ENCODE results near the gene ARFRP1.

ARFRP1 gene

DNA sequence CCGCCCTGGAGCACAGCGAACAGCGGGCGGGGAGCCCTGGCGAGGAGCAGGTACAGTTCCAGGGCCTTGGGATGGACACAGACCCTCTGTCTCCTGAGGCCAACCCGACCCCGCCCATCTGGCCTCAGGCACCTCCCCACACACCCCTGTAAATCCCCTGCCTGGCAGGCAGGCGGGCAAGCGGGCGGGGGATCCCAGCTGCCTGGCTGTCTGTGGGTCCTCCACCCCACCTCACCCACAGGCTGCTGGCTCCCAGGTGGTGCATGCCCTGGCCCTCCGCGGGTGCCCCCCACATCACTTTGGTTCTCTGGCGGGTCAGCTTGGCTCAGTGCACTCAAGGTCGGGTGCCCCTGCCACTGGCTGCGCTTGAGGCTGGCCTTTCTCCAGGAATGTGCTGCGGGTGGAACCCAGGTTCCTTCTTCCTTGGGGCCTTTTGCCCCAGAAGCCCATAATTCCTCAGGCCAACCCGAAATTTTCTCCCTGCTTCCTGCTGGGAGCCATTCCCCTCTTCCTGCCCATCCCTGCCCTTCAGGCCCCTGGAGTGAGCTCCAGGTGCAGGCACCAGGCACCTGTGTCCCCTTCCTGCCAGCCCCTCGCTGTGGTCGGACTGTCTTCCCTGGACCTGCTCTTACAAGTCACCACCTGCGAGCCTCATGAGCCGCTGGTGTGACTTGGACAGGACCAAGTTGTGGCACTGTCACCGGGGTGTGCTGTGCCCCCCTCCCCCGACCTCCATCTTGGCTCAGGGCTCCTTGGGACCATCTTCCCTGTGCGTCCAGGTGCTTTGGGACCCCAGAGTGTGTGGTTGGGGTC lies 16.7 kb downstream of the ARFRP1 start:
- no peak for DNase-seq (ENCODE audit: low read depth)
- TF ChIP-seq, protein P1, sequence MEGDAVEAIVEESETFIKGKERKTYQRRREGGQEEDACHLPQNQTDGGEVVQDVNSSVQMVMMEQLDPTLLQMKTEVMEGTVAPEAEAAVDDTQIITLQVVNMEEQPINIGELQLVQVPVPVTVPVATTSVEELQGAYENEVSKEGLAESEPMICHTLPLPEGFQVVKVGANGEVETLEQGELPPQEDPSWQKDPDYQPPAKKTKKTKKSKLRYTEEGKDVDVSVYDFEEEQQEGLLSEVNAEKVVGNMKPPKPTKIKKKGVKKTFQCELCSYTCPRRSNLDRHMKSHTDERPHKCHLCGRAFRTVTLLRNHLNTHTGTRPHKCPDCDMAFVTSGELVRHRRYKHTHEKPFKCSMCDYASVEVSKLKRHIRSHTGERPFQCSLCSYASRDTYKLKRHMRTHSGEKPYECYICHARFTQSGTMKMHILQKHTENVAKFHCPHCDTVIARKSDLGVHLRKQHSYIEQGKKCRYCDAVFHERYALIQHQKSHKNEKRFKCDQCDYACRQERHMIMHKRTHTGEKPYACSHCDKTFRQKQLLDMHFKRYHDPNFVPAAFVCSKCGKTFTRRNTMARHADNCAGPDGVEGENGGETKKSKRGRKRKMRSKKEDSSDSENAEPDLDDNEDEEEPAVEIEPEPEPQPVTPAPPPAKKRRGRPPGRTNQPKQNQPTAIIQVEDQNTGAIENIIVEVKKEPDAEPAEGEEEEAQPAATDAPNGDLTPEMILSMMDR (IDR thresholded peaks at IDR 0.05; ENCODE audit: insufficient read depth, low read depth, low read length, missing control alignments) = no peak
- no peak overlapping the region for H3K4me3 ChIP-seq (ENCODE audit: low read length)

DNA sequence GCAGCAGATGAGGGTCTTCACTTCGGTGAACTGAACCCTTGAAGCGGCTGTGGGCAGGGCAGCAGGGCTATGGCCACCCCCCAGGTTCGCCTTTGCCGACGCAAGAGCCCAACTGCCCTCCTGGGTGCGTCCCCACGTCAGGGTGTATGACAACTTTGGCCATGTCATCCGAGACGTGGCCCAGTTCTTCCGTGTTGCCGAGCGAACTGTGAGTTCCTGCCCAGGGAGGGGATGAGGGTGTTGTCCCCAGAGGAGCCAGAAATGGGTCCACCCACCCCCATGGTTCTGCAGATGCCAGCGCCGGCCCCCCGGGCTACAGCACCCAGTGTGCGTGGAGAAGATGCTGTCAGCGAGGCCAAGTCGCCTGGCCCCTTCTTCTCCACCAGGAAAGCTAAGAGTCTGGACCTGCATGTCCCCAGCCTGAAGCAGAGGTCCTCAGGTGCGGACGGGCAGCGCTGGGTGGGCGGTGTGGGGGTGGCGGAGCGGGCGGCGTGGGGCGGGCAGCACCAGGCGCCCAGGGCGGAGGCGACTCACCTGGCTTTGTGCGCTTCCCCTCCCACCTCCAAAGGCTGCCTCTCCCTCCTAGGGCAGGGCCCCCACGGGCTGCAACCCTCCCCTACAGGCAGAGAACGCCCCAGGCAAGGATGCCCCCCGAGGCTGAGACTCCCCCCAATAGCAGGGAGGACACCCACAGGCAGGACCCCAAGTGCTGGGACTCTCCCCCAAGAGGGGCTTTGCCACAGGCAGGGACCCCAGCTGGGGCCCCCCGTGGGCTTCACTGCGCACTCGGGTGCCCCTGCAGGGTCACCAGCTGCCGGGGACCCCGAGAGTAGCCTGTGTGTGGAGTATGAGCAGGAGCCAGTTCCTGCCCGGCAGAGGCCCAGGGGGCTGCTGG lies 17.5 kb downstream of the ARFRP1 start:
- DNase-seq (ENCODE audit: low read depth) = no peak
- TF ChIP-seq, protein P1 (IDR thresholded peaks at IDR 0.05; ENCODE audit: insufficient read depth, low read depth, low read length, missing control alignments) = no peak
- no peak overlapping the region for H3K4me3 ChIP-seq (ENCODE audit: low read length)

DNA sequence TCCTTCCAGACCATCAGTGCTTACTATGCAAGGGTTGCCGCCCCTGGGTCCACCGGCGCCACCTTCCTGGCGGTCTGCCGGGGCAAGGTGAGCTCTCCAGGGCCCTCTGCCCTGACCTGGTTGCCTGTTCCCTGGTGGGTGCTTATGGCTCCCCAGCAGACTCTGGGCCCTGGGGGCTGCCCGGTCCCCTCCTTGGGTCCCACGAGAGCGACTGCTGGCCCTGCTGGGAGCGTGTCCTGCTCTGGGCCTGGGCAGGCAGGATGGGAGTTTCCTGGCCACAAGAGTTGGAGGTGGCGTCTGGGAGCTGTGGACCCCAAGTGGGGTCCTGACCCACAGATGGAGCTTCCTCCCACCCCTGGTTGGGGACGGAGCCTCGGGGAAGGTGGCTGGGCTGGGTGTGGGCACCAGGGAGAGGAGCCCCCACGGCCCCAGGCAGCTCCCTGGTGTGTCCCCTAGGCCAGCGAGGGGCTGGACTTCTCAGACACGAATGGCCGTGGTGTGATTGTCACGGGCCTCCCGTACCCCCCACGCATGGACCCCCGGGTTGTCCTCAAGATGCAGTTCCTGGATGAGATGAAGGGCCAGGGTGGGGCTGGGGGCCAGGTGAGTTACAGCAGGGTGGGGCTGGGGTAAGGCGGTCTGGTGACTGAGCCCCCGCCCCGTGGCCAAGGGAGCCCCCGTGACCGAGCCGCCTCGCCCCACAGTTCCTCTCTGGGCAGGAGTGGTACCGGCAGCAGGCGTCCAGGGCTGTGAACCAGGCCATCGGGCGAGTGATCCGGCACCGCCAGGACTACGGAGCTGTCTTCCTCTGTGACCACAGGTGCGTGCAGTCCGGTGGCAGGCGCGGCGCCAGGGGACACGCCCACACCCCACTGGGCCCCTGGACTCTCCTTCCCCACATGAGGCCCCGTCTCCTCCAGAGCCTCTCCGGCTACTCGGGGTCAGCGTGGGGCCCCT lies 18.5 kb downstream of the ARFRP1 start:
- no peak overlapping the region for H3K4me3 ChIP-seq (ENCODE audit: low read length)
- TF ChIP-seq, protein P1 (IDR thresholded peaks at IDR 0.05; ENCODE audit: insufficient read depth, low read depth, low read length, missing control alignments) = no peak
- no peak for DNase-seq (ENCODE audit: low read depth)

DNA sequence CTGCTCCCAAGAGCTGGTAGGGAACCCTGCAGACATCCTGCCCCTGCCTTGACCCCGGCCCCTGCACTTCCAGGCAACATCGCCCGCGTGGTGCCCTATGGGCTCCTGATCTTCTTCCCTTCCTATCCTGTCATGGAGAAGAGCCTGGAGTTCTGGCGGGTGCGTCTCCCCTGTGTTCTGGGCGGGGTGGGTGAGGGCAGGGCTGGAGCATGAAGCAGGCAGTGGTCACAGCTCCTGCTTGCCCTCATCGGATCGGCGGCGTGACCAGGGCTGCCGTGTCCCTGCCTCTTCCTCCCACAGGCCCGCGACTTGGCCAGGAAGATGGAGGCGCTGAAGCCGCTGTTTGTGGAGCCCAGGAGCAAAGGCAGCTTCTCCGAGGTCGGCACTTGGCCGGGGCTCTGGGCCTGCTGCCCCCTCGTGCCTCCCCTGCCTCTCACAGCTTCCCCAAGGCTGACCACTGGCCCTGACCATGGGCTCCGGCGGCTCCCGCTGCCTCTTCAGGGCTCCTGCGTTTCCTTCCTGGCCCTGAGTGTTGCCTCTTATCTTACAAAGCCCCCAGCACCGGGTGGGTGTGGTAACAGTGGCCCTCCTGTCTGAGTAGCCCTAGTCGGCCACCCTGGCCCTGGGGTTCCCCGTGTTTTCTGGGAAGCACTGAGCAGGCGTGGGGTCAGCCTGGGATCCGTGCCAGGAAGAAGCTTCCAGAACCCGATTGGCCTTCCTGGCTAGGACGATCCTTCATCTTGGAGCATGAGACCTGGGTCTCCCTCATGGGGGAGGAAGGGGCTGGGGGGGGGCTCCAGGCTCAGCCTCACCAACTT lies 19.3 kb downstream of the ARFRP1 start:
- TF ChIP-seq, protein P1 (IDR thresholded peaks at IDR 0.05; ENCODE audit: insufficient read depth, low read depth, low read length, missing control alignments) = no peak
- DNase-seq (ENCODE audit: low read depth) = no peak
- H3K4me3 ChIP-seq (ENCODE audit: low read length) = no peak overlapping the region

DNA sequence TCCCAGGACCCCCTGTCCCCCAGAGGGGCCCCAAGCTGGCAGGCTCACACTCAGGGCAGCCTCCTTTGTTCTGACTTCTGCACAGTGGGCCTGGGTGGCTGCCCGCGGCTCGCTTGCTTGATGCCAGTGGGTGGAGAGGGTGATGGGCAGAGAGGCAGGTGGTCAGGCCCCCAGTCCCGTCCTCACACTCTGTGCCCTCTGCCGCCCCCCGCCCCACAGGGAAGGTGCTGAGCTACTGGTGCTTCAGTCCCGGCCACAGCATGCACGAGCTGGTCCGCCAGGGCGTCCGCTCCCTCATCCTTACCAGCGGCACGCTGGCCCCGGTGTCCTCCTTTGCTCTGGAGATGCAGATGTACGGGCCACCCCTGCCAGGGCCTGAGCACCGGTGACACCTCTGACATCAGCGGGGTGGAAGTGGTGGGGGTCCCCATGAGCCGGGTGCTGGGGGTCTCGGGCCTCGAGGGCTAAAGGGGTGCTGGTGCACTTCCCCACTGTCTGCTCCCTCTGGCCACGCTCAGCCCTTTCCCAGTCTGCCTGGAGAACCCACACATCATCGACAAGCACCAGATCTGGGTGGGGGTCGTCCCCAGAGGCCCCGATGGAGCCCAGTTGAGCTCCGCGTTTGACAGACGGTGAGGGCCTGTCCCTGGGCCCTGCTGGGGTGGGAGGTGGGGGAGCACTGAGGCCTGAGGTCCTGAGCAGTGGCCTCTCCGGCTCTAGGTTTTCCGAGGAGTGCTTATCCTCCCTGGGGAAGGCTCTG lies 20.2 kb downstream of the ARFRP1 start:
- DNase-seq (ENCODE audit: low read depth) = no peak
- TF ChIP-seq, protein P1 (IDR thresholded peaks at IDR 0.05; ENCODE audit: insufficient read depth, low read depth, low read length, missing control alignments) = no peak
- no peak overlapping the region for H3K4me3 ChIP-seq (ENCODE audit: low read length)

Data from epithelial cell of esophagus (primary cell).